GOT3 (cell line): ENCODE measurements around the gene TXNDC5.

ENCODE experiments used
- DNase-seq: peaks from one replicate; lab custom pipeline; 2025; ENCODE audit warnings: mixed read lengths; lab: John Stamatoyannopoulos, UW

TXNDC5 gene

GRCh38 chr6:7910654-7911344 is at the start of gene TXNDC5:
Gene TXNDC5 (minus strand): TSS chr6:7910788. CDS start chr6:7910776, 12 bp downstream.
- DNase-seq: peak; percentile 19

GRCh38 chr6:7960141-7960540 is 49.6 kb upstream of the TXNDC5 start:
- DNase-seq: no peak

- DNase-seq: no peak
These were observed 48.9 kb upstream of the TXNDC5 start for GRCh38 chr6:7959453-7959852.

GRCh38 chr6:7958464-7958863 is 47.9 kb upstream of the TXNDC5 start:
- DNase-seq: no peak

- DNase-seq: no peak
These were observed 45.7 kb upstream of the TXNDC5 start for GRCh38 chr6:7956257-7956656.

- DNase-seq: no peak
These were observed 44.1 kb upstream of the TXNDC5 start for GRCh38 chr6:7954477-7955200.

- no peak for DNase-seq
These were observed 43.2 kb upstream of the TXNDC5 start for GRCh38 chr6:7953753-7954152.

- DNase-seq: no peak
These were observed 29.3 kb upstream of the TXNDC5 start for GRCh38 chr6:7939864-7940228.

GRCh38 chr6:7939184-7939863 is 28.7 kb upstream of the TXNDC5 start:
- DNase-seq: no peak

- DNase-seq: no peak
These were observed 28.1 kb upstream of the TXNDC5 start for GRCh38 chr6:7938562-7939183.

GRCh38 chr6:7933794-7934193 is 23.2 kb upstream of the TXNDC5 start:
- no peak for DNase-seq

GRCh38 chr6:7932625-7933024 is 22.0 kb upstream of the TXNDC5 start:
- DNase-seq: no peak

GRCh38 chr6:7924867-7925266 is 14.3 kb upstream of the TXNDC5 start:
- DNase-seq: no peak

GRCh38 chr6:7922596-7922995 is 12.0 kb upstream of the TXNDC5 start:
- DNase-seq: no peak

GRCh38 chr6:7921632-7922092 is 11.1 kb upstream of the TXNDC5 start:
- DNase-seq: no peak

- no peak for DNase-seq
These were observed 10.5 kb upstream of the TXNDC5 start for GRCh38 chr6:7921046-7921445.

- no peak for DNase-seq
These were observed 9.8 kb upstream of the TXNDC5 start for GRCh38 chr6:7920425-7920824.

- DNase-seq: no peak
These were observed 9.3 kb upstream of the TXNDC5 start for GRCh38 chr6:7919871-7920270.

GRCh38 chr6:7918403-7918802 is 7.8 kb upstream of the TXNDC5 start:
- DNase-seq: no peak

- no peak for DNase-seq
These were observed 7.1 kb upstream of the TXNDC5 start for GRCh38 chr6:7917729-7918128.

GRCh38 chr6:7916959-7917358 is 6.4 kb upstream of the TXNDC5 start:
- DNase-seq: no peak

GRCh38 chr6:7914991-7915789 is 4.6 kb upstream of the TXNDC5 start:
- peak; percentile 36 for DNase-seq
